ENCODE measurements around the gene XPC. TPM values are rescaled to one million over a fixed set of nuclear protein-coding genes. Genes with fewer than 3 reads are reported as not detected.

Gene XPC
- total and polyA plus RNA-seq, 7 donors: 5.3 to 19.5 (median 15.1) TPM

DNA sequence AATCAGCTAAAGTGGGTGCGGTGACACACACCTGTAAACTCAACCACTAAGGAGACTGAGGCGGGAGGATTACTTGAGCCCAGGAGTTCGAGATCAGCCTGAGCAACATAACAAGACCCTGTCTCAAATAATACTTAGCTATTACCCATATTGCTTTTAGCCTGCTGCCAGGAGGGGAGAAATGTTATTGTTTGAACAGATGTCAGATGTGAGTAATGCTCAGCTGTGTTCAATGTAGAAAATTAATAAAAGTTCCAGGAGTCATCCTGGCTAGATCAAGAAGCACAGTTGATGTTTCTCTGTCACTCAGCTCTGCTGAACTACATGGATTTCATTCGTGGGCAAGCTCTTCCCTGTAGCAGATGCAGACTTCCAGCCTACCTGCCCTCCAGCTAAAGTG is 22.4 kb upstream of the XPC start:
- H3K27ac ChIP-seq: no peak overlapping the region
- peaks cover 21% of the 10 kb centered on the region for H3K4me1 ChIP-seq
- intact Hi-C loops (cut with DNase I): loop anchor here in 1 of 2 donors (5.0 to 10.0 kb wide), 2 partner anchors 204 to 346 kb away; partner anchors contain the start of gene SLC6A6
- 73 to 88% (median 86%) methylated on average over 4 of the region's 4 CpGs for WGBS, 3 donors
- DNase-seq (no peak), ATAC-seq (no peak)
- peaks cover 0 to 20% of the 10 kb centered on the region in 2 donors for H3K36me3 ChIP-seq (ENCODE audit: insufficient read depth in 1 of 2, low read depth in 1 of 2)
- H3K9me3 ChIP-seq: no peaks in the 10 kb centered on the region
- H3K27me3 ChIP-seq (ENCODE audit: insufficient read depth in 3 of 3, low read length in 2 of 3): no peaks in the 10 kb centered on the region
- H3K4me3 ChIP-seq: no peak overlapping the region
- no peak for TF ChIP-seq CTCF (IDR thresholded peaks at IDR 0.05)

GRCh38 chr3:14200276-14200675 is 21.9 kb upstream of the XPC start:
- Histone ChIP-seq H3K27me3 (ENCODE audit: insufficient read depth in 3 of 3, low read length in 2 of 3) (no peaks in the 10 kb centered on the region), H3K4me3 (no peak overlapping the region), H3K9me3 (no peaks in the 10 kb centered on the region), H3K36me3 (ENCODE audit: insufficient read depth in 1 of 2, low read depth in 1 of 2) (peaks cover 0 to 20% of the 10 kb centered on the region in 2 donors), H3K4me1 (peaks cover 20% of the 10 kb centered on the region), H3K27ac (no peak overlapping the region)
- no peak for DNase-seq
- ATAC-seq: no peak
- intact Hi-C loops (cut with DNase I): loop anchor here in 1 of 2 donors (5.0 to 10.0 kb wide), 2 partner anchors 205 to 347 kb away; partner anchors contain the start of gene SLC6A6
- no peak for TF ChIP-seq CTCF (IDR thresholded peaks at IDR 0.05)
- WGBS, 3 donors: 33 to 64% (median 54%) methylated on average over 4 of the region's 4 CpGs

DNA sequence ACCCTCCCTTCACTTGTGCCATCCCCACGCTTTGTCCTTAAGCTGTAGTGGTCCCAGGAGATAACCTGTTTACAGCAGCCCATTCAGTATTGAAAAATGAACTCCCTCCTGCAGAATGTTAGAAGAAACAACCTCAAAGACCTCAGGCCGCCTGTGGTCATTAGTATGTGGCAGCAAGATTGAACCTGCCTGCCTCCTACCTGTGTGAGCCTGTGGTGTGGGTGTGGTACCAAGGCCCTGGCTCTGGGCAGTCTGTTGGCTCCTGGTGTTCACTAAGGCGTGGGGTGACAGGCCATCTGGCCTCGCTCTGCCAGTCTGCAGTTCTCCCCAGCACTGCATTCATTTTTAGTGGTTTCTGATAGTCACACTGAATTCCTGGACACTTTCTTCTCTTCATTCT is 21.2 kb upstream of the XPC start:
- no peak for ATAC-seq

GRCh38 chr3:14194865-14195264 is 16.5 kb upstream of the XPC start:
- intact Hi-C loops (cut with DNase I): no loop called here
- TF ChIP-seq CTCF (IDR thresholded peaks at IDR 0.05): no peak
- Histone ChIP-seq H3K9me3 (no peaks in the 10 kb centered on the region), H3K36me3 (ENCODE audit: insufficient read depth in 1 of 2, low read depth in 1 of 2) (peaks cover 2 to 19% of the 10 kb centered on the region in 2 donors), H3K4me1 (peaks cover 3% of the 10 kb centered on the region), H3K4me3 (no peak overlapping the region), H3K27me3 (ENCODE audit: insufficient read depth in 3 of 3, low read length in 2 of 3) (no peaks in the 10 kb centered on the region), H3K27ac (no peak overlapping the region)
- ATAC-seq: no peak
- WGBS, 3 donors: 93 to 95% (median 95%) methylated on average over 4 of the region's 4 CpGs
- no peak for DNase-seq

More for the DNA sequence above, 21.2 kb upstream of the XPC start:
- H3K9me3 ChIP-seq: no peaks in the 10 kb centered on the region
- peaks cover 2 to 20% of the 10 kb centered on the region in 2 donors for H3K36me3 ChIP-seq (ENCODE audit: insufficient read depth in 1 of 2, low read depth in 1 of 2)
- intact Hi-C loops (cut with DNase I): loop anchor here in 1 of 2 donors (5.0 to 10.0 kb wide), 2 partner anchors 205 to 348 kb away; partner anchors contain the start of gene SLC6A6
- H3K4me3 ChIP-seq: no peak overlapping the region
- DNase-seq: no peak
- no peaks in the 10 kb centered on the region for H3K27me3 ChIP-seq (ENCODE audit: insufficient read depth in 3 of 3, low read length in 2 of 3)
- no peak for TF ChIP-seq CTCF (IDR thresholded peaks at IDR 0.05)
- no peak overlapping the region for H3K27ac ChIP-seq
- WGBS, 3 donors: 86 to 92% (median 89%) methylated on average over 4 of the region's 4 CpGs
- H3K4me1 ChIP-seq: peaks cover 14% of the 10 kb centered on the region

All from psoas muscle (tissue), 8 donors.